ENCODE results near the gene UBAC1.
"Not testable (repeated sequence)": the region's sequence is repeated elsewhere in the genome, so short reads cannot be mapped to it uniquely, and the experiment has no call there.

Gene UBAC1

DNA sequence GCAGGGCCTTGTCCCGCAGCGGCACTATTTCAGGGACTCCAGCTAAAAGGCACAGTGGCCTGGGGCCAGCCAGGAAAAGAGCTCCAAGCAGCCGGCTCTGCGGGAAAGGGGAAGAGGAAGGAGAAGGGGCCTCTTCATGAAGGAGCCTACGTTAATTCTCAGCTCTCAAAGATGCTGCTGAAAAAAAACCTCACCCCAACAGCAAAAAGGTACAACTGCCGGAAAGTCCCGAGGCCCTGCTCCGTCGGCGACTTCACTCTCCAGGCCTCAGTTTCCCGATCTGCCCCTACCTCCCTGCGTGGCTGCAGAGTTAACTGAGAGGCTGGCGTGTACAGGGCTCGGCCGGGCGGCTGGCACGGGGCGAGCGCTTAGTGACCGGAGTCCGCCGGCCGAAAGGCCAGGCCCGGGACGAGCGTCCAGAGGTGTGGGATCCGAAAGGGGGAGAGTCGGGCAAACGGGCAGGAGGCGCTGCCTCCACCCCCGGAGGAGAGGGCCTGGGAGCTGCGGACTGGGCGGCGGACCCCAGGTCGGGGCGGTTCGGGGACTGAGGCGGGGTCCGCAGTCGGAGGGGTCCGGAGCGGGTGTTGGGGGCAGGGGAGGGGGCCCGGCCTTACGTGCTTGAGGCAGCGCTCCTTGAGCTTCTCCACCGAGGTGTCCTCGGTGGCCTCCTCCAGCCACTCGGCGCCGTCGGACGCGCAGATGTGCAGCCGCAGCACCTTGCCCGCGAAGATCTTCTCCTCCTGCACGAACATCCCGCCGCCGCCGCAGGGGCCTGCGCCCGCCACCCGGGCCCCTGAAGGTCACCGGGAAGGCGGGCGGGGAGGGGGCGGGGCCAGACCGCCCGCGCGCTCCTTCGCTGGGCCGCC is 529 bp downstream of the UBAC1 start:
- DNase-seq (ENCODE audit: low read depth in 2 of 2, low spot score in 1 of 2), result no peak

DNA sequence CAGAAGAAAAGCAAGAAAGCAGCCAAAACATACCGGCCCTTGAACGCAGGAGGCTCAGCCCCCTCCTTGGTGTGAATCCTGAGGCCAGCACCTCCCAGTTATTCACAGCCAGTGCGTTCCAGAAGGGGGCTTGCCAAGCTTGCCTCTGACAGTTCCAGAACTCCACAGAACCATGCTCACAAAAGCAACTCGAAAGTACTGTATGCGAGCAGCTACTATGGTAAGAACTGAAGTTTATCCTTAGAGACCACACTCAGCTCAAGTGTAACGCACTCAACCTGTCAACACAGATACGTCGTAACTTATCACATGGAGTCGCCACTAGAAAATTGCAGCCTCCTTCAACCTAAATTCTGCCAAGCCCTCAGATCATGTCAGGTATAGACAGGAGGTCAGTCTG is 1.4 kb downstream of the UBAC1 start:
- no peak for DNase-seq (ENCODE audit: low read depth in 2 of 2, low spot score in 1 of 2)

DNA sequence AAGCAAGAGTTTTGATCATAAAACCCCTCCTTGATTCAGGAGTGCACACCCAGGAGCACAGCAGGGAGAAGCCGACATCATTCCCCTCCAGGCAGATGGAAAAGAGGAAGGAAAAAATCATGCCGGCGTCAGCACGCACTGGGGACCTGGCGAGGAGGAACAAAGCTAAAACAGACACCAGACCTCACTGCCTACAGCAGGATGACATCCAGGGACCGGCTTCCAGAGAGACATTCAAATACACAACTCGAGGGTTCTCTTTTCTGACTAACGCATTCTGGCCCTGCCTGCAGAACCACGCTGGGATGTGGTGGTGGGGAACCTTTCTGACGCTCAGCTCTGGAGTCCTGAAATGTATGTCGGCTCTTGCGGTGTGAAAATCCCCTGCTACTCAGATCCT is 2.7 kb downstream of the UBAC1 start:
- no peak for DNase-seq (ENCODE audit: low read depth in 2 of 2, low spot score in 1 of 2)

DNA sequence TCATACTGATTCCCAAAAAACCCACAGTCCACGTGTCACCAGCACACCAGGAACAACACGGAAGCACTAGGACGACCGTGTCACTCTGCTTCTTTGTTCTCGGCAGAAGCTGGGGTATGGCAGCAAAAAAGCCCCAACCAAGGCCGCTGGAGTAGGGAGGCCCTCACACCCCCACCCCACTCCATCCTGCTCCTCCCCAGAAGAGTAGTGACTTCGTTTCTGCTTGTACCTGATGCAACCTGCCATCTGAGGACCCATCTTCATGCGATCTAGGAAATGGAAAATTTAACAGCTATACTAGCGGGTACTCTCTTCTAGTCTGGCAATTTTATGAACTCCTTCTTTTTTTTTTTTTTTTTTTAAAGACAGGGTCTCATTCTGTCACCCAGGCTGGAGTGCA is 3.7 kb downstream of the UBAC1 start:
- DNase-seq (ENCODE audit: low read depth in 2 of 2, low spot score in 1 of 2), result no peak

DNA sequence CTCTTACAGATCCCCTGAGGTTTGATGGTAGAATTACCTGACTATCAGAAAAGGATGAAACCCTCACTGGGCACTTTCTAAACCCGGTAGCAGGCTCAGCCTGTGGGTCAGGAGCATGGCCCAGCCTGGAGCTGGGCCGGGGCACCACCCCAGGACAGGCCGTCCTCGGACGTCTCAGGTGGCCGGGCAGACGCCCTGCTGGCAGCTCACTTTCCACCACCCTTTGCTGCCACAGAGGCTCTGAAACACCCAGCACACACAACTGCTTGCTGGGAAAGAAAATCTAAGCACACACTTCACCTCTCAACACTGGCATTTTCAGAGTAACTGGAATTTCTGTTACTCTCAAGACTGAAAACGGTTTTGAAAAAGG is 4.4 kb downstream of the UBAC1 start:
- no peak for DNase-seq (ENCODE audit: low read depth in 2 of 2, low spot score in 1 of 2)

DNA sequence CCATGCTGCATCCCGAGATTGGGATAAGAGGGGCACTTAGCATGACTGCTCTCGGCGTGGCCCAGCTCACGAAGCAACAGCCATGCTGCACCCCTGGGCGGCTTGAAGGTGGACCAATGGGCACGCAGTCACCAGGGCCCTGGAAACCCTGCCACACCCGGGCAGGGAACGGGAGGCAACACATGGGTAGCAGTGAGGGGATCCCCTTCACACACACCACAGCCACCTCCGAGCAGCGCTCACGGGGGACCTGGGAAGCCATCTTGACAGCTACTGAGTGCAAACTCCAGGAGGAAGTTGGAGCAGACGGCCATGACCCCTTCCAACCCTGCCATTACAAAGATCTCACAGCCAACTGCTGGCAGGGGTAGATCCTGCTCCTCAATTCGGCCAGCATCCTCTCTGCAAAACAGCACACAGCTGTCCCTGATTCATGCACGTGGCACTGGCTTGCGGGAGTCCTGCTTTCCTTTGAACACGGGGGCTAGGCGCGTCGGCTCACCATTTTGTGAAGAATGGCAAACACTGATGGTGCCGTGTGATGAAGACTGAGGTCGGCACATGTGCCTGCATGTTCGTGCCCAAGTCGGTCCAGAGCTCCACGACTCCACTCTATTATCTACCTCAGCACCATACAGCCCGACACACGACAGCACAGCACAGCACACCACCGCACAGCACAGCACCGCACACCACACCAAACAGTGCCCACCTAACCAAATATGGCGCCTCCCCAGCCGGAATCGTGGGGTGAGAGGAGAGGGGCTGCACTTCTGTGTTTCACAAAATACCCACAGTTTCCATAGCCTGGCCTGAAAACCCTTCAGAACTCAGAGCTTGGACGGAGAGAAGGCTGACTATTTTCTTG is 5.0 kb downstream of the UBAC1 start:
- DNase-seq (ENCODE audit: low read depth in 2 of 2, low spot score in 1 of 2), result no peak

DNA sequence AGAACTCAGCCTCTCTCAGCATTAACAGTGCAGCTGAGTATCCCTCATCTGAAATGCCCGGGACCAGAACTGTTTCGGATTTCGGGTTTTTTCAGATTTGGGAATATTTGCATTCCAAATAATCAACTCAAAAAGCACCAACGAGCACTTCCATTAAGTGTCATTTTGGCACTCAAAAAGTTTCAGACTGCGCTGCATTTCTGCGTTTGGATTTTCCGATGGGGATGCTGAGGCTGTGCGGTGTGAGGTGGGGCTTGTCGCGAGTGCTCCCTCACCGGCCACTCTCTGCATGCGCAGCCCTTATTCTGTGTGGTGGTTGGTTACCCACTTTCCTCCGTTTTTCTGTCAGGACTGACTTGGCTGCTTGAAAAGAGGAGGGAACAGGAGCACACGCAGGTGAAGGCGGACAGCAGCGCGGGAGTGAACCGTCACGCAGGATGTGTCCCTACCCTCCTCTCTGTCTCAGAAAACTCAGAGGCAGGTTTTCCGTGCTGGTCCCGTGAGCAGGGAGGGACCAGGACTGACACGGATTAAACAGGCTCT is 8.4 kb downstream of the UBAC1 start:
- DNase-seq (ENCODE audit: low read depth in 2 of 2, low spot score in 1 of 2), result no peak

DNA sequence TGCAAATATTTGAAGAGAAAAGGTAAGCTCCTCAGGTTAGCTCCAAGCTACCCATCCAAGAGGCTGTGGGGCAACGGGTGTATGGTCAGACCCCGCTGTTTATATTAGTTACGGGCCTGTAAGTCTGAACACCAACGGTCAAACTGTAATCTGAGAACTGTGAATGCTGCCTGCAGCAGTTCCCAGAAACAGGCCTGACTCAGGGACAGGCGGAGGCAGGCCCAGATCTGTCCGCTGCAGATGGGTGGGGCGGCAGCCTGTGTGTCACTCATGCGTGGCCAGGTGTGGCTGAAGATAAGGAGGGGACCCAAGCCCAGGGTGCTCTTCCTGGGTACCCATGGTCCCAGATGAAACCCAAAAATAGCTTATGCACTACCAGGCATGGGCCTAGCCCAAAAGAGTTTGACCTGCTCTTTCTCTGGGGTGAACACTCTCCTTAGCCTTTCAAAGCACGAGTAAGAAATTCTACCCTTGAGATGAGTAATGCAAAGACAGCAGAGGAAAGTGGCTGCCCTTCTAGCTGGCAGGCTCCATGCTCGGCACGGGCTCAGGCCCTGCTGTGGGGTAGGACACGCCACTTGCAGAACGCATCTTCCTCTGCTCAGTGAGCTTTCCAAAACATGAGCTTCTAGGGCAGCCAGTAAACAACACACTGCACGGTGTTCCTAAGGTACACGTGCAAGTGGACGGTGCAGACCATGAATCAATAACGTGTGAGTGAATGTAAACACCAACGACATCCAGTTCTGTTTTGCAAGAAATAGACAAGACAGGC is 9.1 kb downstream of the UBAC1 start:
- DNase-seq (ENCODE audit: low read depth in 2 of 2, low spot score in 1 of 2), result no peak

DNA sequence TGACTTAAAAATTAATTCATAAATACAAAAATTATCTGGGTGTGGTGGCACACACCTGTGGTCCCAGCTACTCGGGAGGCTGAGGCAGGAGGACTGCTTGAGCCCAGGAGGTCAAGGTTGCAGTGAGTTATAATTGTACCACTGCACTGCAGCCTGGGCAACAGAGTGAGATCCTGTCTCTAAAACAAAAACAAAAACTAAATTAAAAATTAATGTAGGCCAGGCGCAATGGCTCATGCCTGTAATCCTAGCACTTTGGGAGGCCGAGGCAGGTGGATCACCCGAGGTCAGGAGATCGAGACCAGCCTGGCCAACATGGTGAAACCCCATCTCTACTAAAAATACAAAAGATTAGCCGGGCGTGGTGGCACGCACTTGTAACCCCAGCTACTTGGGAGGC is 9.9 kb downstream of the UBAC1 start:
- not testable (repeated sequence) for DNase-seq (ENCODE audit: low read depth in 2 of 2, low spot score in 1 of 2)

DNA sequence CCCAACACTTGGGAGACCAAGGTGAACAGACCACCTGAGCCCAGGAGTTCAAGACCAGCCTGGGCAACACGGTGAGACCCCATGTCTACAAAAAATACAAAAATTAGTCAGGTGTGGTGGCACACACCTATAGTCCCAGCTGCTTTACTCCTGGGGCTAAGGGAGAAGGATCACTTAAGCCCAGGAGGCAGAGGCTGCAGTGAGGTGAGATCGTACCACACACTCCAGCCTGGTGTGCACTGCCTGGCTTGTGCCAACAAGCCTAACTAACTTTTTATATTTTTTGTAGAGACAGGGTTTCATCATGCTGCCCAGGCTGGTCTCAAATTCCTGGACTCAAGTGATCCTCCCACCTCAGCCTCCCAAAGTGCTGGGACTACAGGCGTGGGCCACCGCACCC is 10.3 kb downstream of the UBAC1 start:
- DNase-seq (ENCODE audit: low read depth in 2 of 2, low spot score in 1 of 2), result not testable (repeated sequence)

DNA sequence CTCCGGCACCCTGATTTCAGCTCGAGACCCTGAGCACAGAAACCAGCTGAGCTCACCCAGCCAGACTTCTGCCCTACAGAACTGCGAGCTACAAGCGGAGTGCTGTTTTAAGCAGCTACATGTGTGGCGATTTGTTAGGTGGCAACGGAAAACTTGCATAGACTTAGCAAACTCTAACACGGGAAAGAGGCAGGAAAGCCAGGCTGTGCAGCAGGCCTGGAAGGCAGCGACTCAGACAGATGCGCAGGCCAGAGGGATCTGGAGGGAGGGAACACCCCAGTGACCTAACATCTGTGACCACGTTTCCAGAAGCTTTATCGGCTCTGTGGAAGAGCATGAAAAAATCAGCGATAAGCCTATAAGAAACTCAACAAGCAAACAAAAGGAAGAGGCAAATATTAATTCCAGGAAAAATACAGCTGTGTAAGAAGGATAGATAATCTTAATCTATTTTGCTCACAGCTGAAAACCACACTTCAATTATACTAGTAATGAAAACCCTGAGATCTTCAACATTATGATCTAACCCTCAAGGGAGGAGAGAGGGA is 11.0 kb downstream of the UBAC1 start:
- no peak for DNase-seq (ENCODE audit: low read depth in 2 of 2, low spot score in 1 of 2)

DNA sequence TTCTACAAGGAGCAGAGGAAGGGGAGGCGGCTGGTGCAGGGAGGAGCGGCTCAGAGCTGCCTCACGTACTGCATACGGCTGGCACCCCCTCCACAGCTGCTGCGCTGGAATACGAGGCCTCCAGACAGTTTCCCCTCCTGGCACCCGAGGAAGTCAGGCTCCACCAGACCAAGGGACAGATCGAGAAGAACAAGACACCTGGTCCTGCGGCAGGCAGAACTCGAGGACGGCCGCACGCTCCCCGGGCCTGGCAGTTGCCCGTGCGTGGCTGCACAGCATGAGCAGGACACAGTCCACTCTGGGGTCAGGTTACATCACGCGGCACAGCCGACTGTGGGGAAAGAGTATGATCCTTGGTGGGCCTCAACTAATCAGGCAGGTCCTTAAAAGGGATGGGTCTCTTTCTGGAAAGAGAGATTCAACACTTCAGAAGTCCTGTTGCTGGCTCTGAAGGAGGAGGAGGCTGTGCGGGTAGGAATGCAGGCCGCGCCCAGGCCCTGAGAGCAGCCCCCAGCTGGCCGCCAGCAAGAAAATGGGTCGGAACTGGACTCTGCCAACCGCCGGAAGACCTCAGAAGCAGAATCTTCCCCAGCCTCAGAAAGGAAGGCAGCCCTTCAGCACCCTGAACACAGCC is 11.6 kb downstream of the UBAC1 start:
- DNase-seq (ENCODE audit: low read depth in 2 of 2, low spot score in 1 of 2), result no peak

DNA sequence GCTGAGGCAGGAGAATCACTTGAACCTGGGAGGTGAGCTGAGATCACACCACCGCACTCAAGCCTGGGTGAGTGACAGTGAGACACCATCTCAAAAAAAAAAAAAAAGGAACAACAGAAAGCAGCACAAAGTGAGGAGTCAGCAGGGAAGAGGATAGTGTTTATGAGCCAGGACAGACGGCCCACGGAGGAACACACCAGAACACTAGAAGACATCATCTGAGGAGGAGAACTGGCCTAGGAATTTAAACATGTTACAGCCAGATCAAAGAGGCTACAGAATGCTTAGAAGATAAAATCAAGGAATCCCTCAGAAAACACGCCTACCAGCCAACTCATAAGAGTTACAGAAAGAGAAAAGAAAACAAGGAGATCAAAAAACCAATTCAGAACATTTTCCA is 12.2 kb downstream of the UBAC1 start:
- no peak for DNase-seq (ENCODE audit: low read depth in 2 of 2, low spot score in 1 of 2)

DNA sequence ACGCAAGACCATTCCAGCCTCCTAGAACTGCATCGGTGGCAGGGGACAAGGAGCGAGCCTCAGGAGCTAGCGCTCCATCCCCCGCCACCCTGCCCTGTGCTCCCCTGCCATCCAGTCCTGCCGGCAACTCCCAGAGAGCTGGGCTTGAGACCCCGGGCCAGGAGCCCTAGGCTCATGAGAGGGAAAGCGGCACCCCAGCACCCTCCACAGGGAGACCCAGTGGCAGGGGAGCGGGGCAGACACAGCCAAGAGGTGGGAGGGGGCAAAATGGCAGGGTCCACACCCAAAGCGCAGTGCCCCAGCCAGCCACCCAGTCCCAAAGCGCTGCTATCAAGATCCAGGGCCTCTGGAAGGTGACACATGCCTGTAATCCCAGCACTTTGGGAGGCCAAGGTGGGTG is 12.7 kb downstream of the UBAC1 start:
- no peak for DNase-seq (ENCODE audit: low read depth in 2 of 2, low spot score in 1 of 2)

DNA sequence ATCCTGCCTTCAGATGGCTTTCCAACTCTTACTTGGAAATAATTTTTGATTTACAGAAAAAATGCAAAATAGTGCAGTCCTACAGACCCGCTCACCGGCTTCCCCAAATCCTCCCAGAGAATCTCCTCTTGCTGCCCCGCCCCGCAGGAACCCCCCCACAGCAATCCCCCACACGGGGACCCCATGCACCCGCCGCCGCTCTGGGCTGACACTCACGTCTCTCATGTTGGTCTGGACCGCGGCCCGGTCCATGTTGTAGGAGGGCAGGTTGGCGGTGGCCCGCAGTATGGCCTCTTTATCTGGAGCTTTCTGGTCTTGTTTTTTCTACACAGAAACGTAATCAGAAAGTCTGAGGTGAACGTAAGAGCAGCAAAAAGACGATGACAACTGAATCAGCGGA is 13.6 kb downstream of the UBAC1 start:
- DNase-seq (ENCODE audit: low read depth in 2 of 2, low spot score in 1 of 2), result no peak

DNA sequence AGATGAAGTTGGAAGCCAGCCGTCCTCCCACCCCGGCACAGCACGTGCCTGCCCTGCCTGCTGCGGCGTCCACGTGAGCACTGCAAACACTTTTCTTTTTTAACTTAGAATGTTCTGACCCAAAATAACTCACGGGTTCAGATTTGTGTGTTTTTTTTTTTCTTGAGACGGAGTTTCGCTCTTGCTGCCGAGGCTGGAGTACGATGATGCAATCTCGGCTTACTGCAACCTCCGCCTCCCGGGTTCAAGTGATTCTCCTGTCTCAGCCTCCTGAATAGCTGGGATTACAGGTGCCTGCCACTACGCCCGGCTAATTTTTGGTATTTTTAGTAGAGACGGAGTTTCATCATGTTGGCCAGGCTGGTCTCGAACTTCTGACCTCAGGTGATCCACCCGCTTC is 14.1 kb downstream of the UBAC1 start:
- DNase-seq (ENCODE audit: low read depth in 2 of 2, low spot score in 1 of 2), result not testable (repeated sequence)

DNA sequence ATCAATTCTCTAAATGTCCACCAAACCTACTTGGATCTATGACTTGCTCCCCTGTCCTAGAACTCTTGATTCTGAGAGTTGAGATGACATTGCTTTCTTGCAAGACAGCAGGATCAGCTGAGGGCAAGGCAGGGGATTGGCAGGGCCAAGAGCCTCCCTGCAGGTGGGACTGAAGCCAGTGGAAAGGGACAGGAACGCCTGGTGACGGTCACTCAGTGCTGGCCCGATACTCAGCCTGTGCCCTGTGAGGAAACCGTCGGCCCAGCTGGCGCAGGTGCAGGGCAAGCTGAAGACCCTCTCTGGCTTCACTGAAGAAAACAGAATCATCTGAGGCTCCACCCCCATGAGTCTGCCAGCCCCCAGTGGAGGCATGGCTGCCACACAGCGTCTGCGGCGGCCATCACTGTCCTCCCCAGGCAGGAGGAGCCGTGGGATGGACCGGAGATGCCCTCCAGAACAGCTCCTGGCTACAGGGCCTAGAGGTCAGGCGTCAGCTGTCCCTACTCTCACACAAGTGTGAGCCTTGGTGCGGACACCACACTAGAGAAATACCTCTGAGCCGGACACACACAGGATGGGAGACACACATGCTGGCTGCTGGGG is 14.7 kb downstream of the UBAC1 start:
- no peak for DNase-seq (ENCODE audit: low read depth in 2 of 2, low spot score in 1 of 2)

DNA sequence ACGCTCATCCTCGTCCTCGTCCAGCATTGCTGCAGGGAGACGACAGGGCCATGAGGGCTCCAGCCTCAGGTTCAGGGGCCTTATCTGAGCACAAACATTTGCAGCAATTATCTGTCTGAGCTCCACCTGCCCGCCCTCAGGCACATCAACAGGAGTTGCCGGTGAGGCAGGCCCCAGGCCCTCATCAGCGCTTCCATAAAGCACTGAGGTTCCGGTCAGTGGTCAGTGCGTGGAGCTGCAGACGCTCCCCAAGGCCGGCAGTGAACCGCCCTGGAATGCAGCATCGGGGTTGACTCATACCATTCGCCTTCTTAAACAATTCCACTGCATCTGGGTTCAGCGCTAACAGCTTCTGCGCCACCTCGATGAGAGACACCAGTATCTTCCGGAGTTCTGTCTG is 15.2 kb downstream of the UBAC1 start:
- no peak for DNase-seq (ENCODE audit: low read depth in 2 of 2, low spot score in 1 of 2)

DNA sequence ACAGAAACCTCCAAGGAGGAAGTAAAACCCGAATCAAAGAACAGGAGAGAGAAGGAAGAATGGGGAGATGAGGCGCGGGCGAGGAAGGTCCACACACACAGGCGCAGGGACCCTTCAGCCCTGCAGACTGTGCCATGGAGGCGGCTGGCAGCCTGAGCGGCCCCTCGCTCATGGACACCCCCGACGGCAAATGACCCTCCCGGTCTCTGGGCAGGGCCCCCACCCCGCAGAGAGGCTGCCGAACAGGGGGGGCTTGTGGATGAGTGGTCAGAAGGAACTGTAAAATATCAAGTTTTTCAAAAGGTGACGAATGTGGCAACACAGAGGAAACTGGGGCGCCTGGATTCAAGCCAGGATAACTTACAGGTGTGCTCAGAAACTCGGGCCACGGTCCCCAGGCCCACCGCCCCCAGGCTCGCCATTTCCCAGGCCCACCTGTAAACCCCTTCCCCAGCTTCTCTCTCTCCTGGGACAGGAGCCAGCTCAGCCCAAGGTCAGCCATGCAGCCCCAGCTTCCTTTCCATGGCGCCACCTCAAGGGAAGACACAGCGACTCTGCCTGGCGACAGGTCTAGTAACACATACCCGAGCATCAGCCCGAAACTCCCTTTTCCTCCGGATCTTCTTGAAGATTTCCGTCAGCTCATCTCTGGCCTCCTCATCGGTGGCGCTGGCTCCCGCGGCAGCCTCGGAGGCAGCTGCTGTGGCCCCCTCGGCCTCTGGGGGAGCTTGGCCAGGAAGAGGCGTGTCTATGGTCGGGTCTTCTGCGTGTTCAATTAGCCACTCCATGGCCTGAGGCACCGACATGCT is 16.5 kb downstream of the UBAC1 start:
- DNase-seq (ENCODE audit: low read depth in 2 of 2, low spot score in 1 of 2), result no peak
